ENCODE data around the gene IGFBP3.

Gene IGFBP3

GRCh38 chr7:45891462-45892402, 29.3 kb downstream of the IGFBP3 start:
- Histone ChIP-seq H3K9me3 (no peaks in the 10 kb centered on the region), H3K4me1 (ENCODE audit: control insufficient read depth in 1 of 2, insufficient read depth in 1 of 2, low read depth in 1 of 2, low read length in 1 of 2) (no peaks in the 10 kb centered on the region), H3K36me3 (no peaks in the 10 kb centered on the region), H3K27me3 (peaks cover 71% of the 10 kb centered on the region), H3K4me3 (ENCODE audit: low read depth in 1 of 2, low read length in 1 of 2) (no peak overlapping the region), H3K27ac (no peak overlapping the region)
- no peak for TF ChIP-seq CTCF (IDR thresholded peaks at IDR 0.05)

GRCh38 chr7:45890902-45891461, 30.1 kb downstream of the IGFBP3 start:
- H3K4me1 ChIP-seq (ENCODE audit: control insufficient read depth in 1 of 2, insufficient read depth in 1 of 2, low read depth in 1 of 2, low read length in 1 of 2), result no peaks in the 10 kb centered on the region
- no peak overlapping the region for H3K4me3 ChIP-seq (ENCODE audit: low read depth in 1 of 2, low read length in 1 of 2)
- no peaks in the 10 kb centered on the region for H3K36me3 ChIP-seq
- H3K27me3 ChIP-seq, result peaks cover 71% of the 10 kb centered on the region
- no peaks in the 10 kb centered on the region for H3K9me3 ChIP-seq
- no peak overlapping the region for H3K27ac ChIP-seq
- no peak for TF ChIP-seq CTCF (IDR thresholded peaks at IDR 0.05)

GRCh38 chr7:45890125-45890901, 30.8 kb downstream of the IGFBP3 start:
- H3K36me3 ChIP-seq, result no peaks in the 10 kb centered on the region
- no peak overlapping the region for H3K4me3 ChIP-seq (ENCODE audit: low read depth in 1 of 2, low read length in 1 of 2)
- no peaks in the 10 kb centered on the region for H3K9me3 ChIP-seq
- no peaks in the 10 kb centered on the region for H3K4me1 ChIP-seq (ENCODE audit: control insufficient read depth in 1 of 2, insufficient read depth in 1 of 2, low read depth in 1 of 2, low read length in 1 of 2)
- no peak overlapping the region for H3K27ac ChIP-seq
- H3K27me3 ChIP-seq, result peaks cover 71% of the 10 kb centered on the region
- no peak for TF ChIP-seq CTCF (IDR thresholded peaks at IDR 0.05)

- no peak overlapping the region for H3K27ac ChIP-seq
- H3K4me3 ChIP-seq (ENCODE audit: low read depth in 1 of 2, low read length in 1 of 2), result no peak overlapping the region
- TF ChIP-seq CTCF (IDR thresholded peaks at IDR 0.05), result no peak
- no peaks in the 10 kb centered on the region for H3K9me3 ChIP-seq
- H3K4me1 ChIP-seq (ENCODE audit: control insufficient read depth in 1 of 2, insufficient read depth in 1 of 2, low read depth in 1 of 2, low read length in 1 of 2), result no peaks in the 10 kb centered on the region
- H3K27me3 ChIP-seq, result peaks cover 74% of the 10 kb centered on the region
- no peaks in the 10 kb centered on the region for H3K36me3 ChIP-seq
These were observed 31.6 kb downstream of the IGFBP3 start for GRCh38 chr7:45889367-45890067.

GRCh38 chr7:45888993-45889366, 32.1 kb downstream of the IGFBP3 start:
- no peak overlapping the region for H3K27ac ChIP-seq
- H3K4me3 ChIP-seq (ENCODE audit: low read depth in 1 of 2, low read length in 1 of 2), result no peak overlapping the region
- H3K27me3 ChIP-seq, result peaks cover 74% of the 10 kb centered on the region
- no peak for TF ChIP-seq CTCF (IDR thresholded peaks at IDR 0.05)
- no peaks in the 10 kb centered on the region for H3K9me3 ChIP-seq
- no peaks in the 10 kb centered on the region for H3K4me1 ChIP-seq (ENCODE audit: control insufficient read depth in 1 of 2, insufficient read depth in 1 of 2, low read depth in 1 of 2, low read length in 1 of 2)
- H3K36me3 ChIP-seq, result no peaks in the 10 kb centered on the region
